ENCODE data around the gene CA12. TPM values are rescaled to one million over a fixed set of nuclear protein-coding genes. Genes with fewer than 3 reads are reported as not detected.

The CA12 gene
- total and polyA plus RNA-seq, 2 of the 8 experiments (the other 6 are each of a cell fraction or from before 2014, with no cell fraction given), result 4.7 to 4.9 TPM

GRCh38 chr15:63324770-63325169, 56.9 kb downstream of the CA12 start:
- no peak overlapping the region for H4K91ac ChIP-seq (replicated peaks; ENCODE audit: insufficient read length, low read length)
- DNase-seq (ENCODE audit: low read depth in 1 of 2, low spot score in 2 of 2) (no peak), FAIRE-seq (no peak)
- 91% methylated on average over 7 of the region's 7 CpGs; no CpG with 5 or more reads in 1 of the 2 experiments for WGBS, 2 experiments (ENCODE audit: extremely low coverage in 1 of 2, insufficient coverage in 1 of 2, insufficient read length in 1 of 2, insufficient replicate concordance in 2 of 2, low coverage in 1 of 2, low lambda C conversion rate in 2 of 2, missing lambda C conversion rate in 1 of 2)
- H4K5ac ChIP-seq (ENCODE audit: insufficient read length, low read depth, low read length), result no peak overlapping the region
- peaks cover 0 to 7% (median under 1%) of the 10 kb centered on the region in 4 experiments; a peak in 4 of 7 replicates for H3K4me1 ChIP-seq (replicated peaks in 1 of 4; ENCODE audit: control insufficient read depth in 3 of 4, insufficient read depth in 4 of 4, low read length in 3 of 4)
- no peak overlapping the region for H3K9ac ChIP-seq (replicated peaks in 1 of 4; ENCODE audit: extremely low read depth in 1 of 4, low read depth in 3 of 4, low read length in 3 of 4)
- H3K36me3 ChIP-seq (ENCODE audit: control insufficient read depth in 2 of 4, insufficient read depth in 4 of 4, low read length in 3 of 4), result no peaks in the 10 kb centered on the region
- H3K27me3 ChIP-seq (replicated peaks in 1 of 4; ENCODE audit: control insufficient read depth in 3 of 4, extremely low read depth in 1 of 4, insufficient read depth in 3 of 4, low read length in 3 of 4), result no peaks in the 10 kb centered on the region
- no peak overlapping the region for H2AFZ ChIP-seq (ENCODE audit: low read length)
- H3K4me3 ChIP-seq (ENCODE audit: extremely low read depth in 1 of 4, insufficient read depth in 2 of 4, low read depth in 3 of 4, low read length in 4 of 4), result no peak overlapping the region
- CTCF ChIA-PET (ENCODE audit: partially characterized antibody), result interaction anchor here (0.8 kb wide), 1 partner anchor 18 kb away, joined by 4 read pairs; no protein-coding TSS in a partner anchor
- no peak overlapping the region for H3K56ac ChIP-seq (replicated peaks; ENCODE audit: insufficient read length, low read depth, low read length)
- no peak overlapping the region for H2BK120ac ChIP-seq (replicated peaks; ENCODE audit: low read depth, low read length)
- H4K8ac ChIP-seq (ENCODE audit: extremely low read depth, insufficient read depth, low read length), result no peak overlapping the region
- H2BK20ac ChIP-seq (ENCODE audit: low read length), result no peak overlapping the region
- no peak overlapping the region for H3K4ac ChIP-seq (replicated peaks; ENCODE audit: insufficient read length, low read depth, low read length)
- POLR2A ChIA-PET (ENCODE audit: partially characterized antibody), result no interaction called here
- no peak overlapping the region for H2AK5ac ChIP-seq (ENCODE audit: low read depth, low read length)
- no peaks in the 10 kb centered on the region for H4K20me1 ChIP-seq (replicated peaks in 1 of 2; ENCODE audit: control insufficient read depth in 1 of 2, insufficient read depth in 2 of 2, low read length in 2 of 2)
- no peaks in the 10 kb centered on the region for H3K79me2 ChIP-seq (ENCODE audit: control insufficient read depth in 1 of 2, insufficient read depth in 2 of 2, low read length in 2 of 2)
- H2BK12ac ChIP-seq (ENCODE audit: low read depth, low read length), result no peak overlapping the region
- H3K18ac ChIP-seq (ENCODE audit: extremely low read depth, low read length), result no peak overlapping the region
- no peaks in the 10 kb centered on the region for H3K79me1 ChIP-seq (ENCODE audit: low read depth, low read length)
- H3K4me2 ChIP-seq (ENCODE audit: insufficient read depth in 1 of 2, low read depth in 2 of 2, low read length in 2 of 2), result no peak overlapping the region
- no peaks in the 10 kb centered on the region for H3K9me3 ChIP-seq (ENCODE audit: insufficient read depth in 2 of 2, low read depth in 1 of 2, low read length in 1 of 2)
- no peak overlapping the region for H3K23ac ChIP-seq (ENCODE audit: insufficient read length)
- no peak overlapping the region for H3K14ac ChIP-seq (ENCODE audit: insufficient read length)
- H3K27ac ChIP-seq (ENCODE audit: low read depth, low read length), result no peak overlapping the region
- H2BK15ac ChIP-seq (ENCODE audit: low read length), result no peak overlapping the region
- no peaks in the 10 kb centered on the region for H3K23me2 ChIP-seq (ENCODE audit: low read depth, low read length)
- H2BK5ac ChIP-seq (ENCODE audit: low read depth, low read length), result no peak overlapping the region
- TF ChIP-seq KDM4A (IDR thresholded peaks at IDR 0.05; ENCODE audit: low read depth, low read length, severe bottlenecking) (no peak), EZH2 (IDR thresholded peaks at IDR 0.05; ENCODE audit: low read depth, low read length, severe bottlenecking) (no peak), SIX5 (IDR thresholded peaks at IDR 0.05; ENCODE audit: low read depth, low read length) (no peak), SP1 (IDR thresholded peaks at IDR 0.05; ENCODE audit: low read depth, low read length) (no peak), RBBP5 (IDR thresholded peaks at IDR 0.05; ENCODE audit: borderline replicate concordance, low read depth, low read length) (no peak), EGR1 (IDR thresholded peaks at IDR 0.05; ENCODE audit: borderline replicate concordance, low read depth, low read length) (no peak), CHD1 (IDR thresholded peaks at IDR 0.05; ENCODE audit: low read depth, low read length) (no peak), POLR2AphosphoS5 (IDR thresholded peaks at IDR 0.05; ENCODE audit: low read depth, low read length) (no peak), SP2 (IDR thresholded peaks at IDR 0.05; ENCODE audit: low read length) (no peak), GABPA (IDR thresholded peaks at IDR 0.05; ENCODE audit: borderline replicate concordance, insufficient read depth, low read length) (no peak), BCL11A (IDR thresholded peaks at IDR 0.05; ENCODE audit: low read depth in 2 of 2, low read length in 2 of 2) (no peak), GTF2F1 (IDR thresholded peaks at IDR 0.05; ENCODE audit: borderline replicate concordance, low read depth, low read length) (no peak)
- TF ChIP-seq, protein P1, sequence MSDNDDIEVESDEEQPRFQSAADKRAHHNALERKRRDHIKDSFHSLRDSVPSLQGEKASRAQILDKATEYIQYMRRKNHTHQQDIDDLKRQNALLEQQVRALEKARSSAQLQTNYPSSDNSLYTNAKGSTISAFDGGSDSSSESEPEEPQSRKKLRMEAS (IDR thresholded peaks at IDR 0.05), result no peak
- TF ChIP-seq, protein P2, sequence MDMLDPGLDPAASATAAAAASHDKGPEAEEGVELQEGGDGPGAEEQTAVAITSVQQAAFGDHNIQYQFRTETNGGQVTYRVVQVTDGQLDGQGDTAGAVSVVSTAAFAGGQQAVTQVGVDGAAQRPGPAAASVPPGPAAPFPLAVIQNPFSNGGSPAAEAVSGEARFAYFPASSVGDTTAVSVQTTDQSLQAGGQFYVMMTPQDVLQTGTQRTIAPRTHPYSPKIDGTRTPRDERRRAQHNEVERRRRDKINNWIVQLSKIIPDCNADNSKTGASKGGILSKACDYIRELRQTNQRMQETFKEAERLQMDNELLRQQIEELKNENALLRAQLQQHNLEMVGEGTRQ (IDR thresholded peaks at IDR 0.05; ENCODE audit: low read length), result no peak
